PC-3 (cell line): Measurements from ENCODE around the gene CELA3B. TPM values are rescaled to one million over a fixed set of nuclear protein-coding genes. Genes with fewer than 3 reads are reported as not detected.

Source experiments
- ATAC-seq: fragments of 200-7000 bp; cut with Tn5 transposase; 2 replicates; pipeline ENCODE4 v1.9.1; 2020; ENCODE audit warnings: mild to moderate bottlenecking, moderate library complexity
- BruUV-seq: library from RNA; stranded (reverse); fragments of 400-500 nt; replicated peaks from 2 replicates; lab custom pipeline; 2021; lab: Mats Ljungman, UMichigan
- CTCF ChIA-PET: fragments of 300-600 bp; sonication (Branson Sonifier 250); formaldehyde crosslinking; loops from one replicate; lab custom pipeline; 2022; ENCODE audit warnings: antibody characterized with exemption; lab: Charles Lee
- POLR2A ChIA-PET: fragments of 300-600 bp; sonication (Branson Sonifier 250); formaldehyde crosslinking; loops from one replicate; lab custom pipeline; 2022; ENCODE audit warnings: antibody characterized with exemption; ENCODE audit not compliant: unreplicated experiment; lab: Charles Lee
- DNase-seq: peaks from one replicate; pipeline ENCODE4 v3.0.0-alpha.2; 2015
- H2AFZ ChIP-seq: fragments of 300-600 bp; sonication (generic); 2 replicates; pipeline ENCODE4 v1.6.0; 2016; ENCODE audit warnings: antibody characterized with exemption, low read length
- H3F3A ChIP-seq: fragments of 300-600 bp; sonication (generic); one replicate; pipeline ENCODE4 v1.6.0; 2017; ENCODE audit warnings: antibody characterized with exemption, low read length, control low read depth, mild to moderate bottlenecking; ENCODE audit not compliant: unreplicated experiment
- H3K27ac ChIP-seq: fragments of 300-600 bp; sonication (generic); 2 replicates; pipeline ENCODE4 v1.5.1; 2016; ENCODE audit warnings: mild to moderate bottlenecking, low read length
- H3K27me3 ChIP-seq: fragments of 300-600 bp; sonication (generic); 2 replicates; pipeline ENCODE4 v1.6.1; 2016; ENCODE audit warnings: low read length, mixed read lengths
- H3K36me3 ChIP-seq: fragments of 300-600 bp; sonication (generic); 2 replicates; pipeline ENCODE4 v1.6.1; 2016; ENCODE audit warnings: low read depth, mixed run types, low read length, mixed read lengths
- H3K4me1 ChIP-seq: fragments of 300-600 bp; sonication (generic); 2 replicates; pipeline ENCODE4 v1.5.1; 2016; ENCODE audit warnings: low read length; ENCODE audit not compliant: insufficient read depth
- H3K4me2 ChIP-seq: fragments of 300-600 bp; sonication (generic); 2 replicates; pipeline ENCODE4 v1.6.0; 2016; ENCODE audit warnings: low read length
- H3K4me3 ChIP-seq: fragments of 300-600 bp; sonication (generic); 2 replicates; pipeline ENCODE4 v1.5.1; 2016; ENCODE audit warnings: mild to moderate bottlenecking, low read length, mixed read lengths
- H3K79me2 ChIP-seq: fragments of 300-600 bp; sonication (generic); 2 replicates; pipeline ENCODE4 v1.6.1; 2017; ENCODE audit warnings: low read length, mixed read lengths
- H3K9ac ChIP-seq: fragments of 300-600 bp; sonication (generic); 2 replicates; pipeline ENCODE4 v1.6.0; 2016; ENCODE audit warnings: mild to moderate bottlenecking, low read length
- H3K9me2 ChIP-seq: fragments of 300-600 bp; sonication (generic); replicated peaks from 2 replicates; pipeline ENCODE4 v1.6.1; 2016; ENCODE audit warnings: mixed run types, low read length, mixed read lengths
- H3K9me3 ChIP-seq: fragments of 300-600 bp; sonication (generic); 2 replicates; pipeline ENCODE4 v1.6.1; 2016; ENCODE audit warnings: low read length, mixed read lengths
- H4K20me1 ChIP-seq: fragments of 300-600 bp; sonication (generic); 2 replicates; pipeline ENCODE4 v1.6.1; 2016; ENCODE audit warnings: low read length, mixed read lengths
- CTCF ChIP-seq: fragments of 300-600 bp; sonication (generic); conservative IDR thresholded peaks from 2 replicates; pipeline ENCODE4 v1.5.1; 2017; ENCODE audit warnings: antibody characterized with exemption, low read depth, mild to moderate bottlenecking, low read length
- EZH2 ChIP-seq: fragments of 300-600 bp; sonication (generic); IDR thresholded peaks from one replicate; pipeline ENCODE4 v1.6.1; 2017; ENCODE audit warnings: antibody characterized with exemption, mild to moderate bottlenecking, low read length; ENCODE audit not compliant: unreplicated experiment
- EZH2phosphoT487 ChIP-seq: fragments of 300-600 bp; sonication (generic); IDR thresholded peaks from 2 replicates; pipeline ENCODE4 v1.6.1; 2018; ENCODE audit warnings: mild to moderate bottlenecking, antibody characterized with exemption, low read length, borderline replicate concordance
- intact Hi-C: fragments of 100-400 bp; cut with micrococcal nuclease; formaldehyde crosslinking; loops from 2 replicates; pipeline ENCODE4 v1.9.0; 2023
- total RNA-seq: library from RNA; depleted of rRNA; stranded (reverse); fragments of >200 nt; gene quantifications from 2 replicates; pipeline ENCODE4 v1.2.3, GENCODE V29; 2014

The CELA3B gene
- total RNA-seq, 1 experiment from 2014 or later, result not detected

GRCh38 chr1:21930629-21931170 is 46.1 kb upstream of the CELA3B start:
- BruUV-seq, result no TSS peak
- no peaks in the 10 kb centered on the region for H4K20me1 ChIP-seq
- no peak overlapping the region for H2AFZ ChIP-seq
- intact Hi-C loops, result loop anchor here (10.0 kb wide), 1 partner anchor 146 kb away; the partner anchor contains the start of gene USP48
- H3K4me3 ChIP-seq, result no peak overlapping the region
- H3K9ac ChIP-seq, result no peak overlapping the region
- TF ChIP-seq CTCF (no peak), EZH2phosphoT487 (no peak), EZH2 (no peak)
- no peaks in the 10 kb centered on the region for H3F3A ChIP-seq
- POLR2A ChIA-PET, result no interaction called here
- H3K79me2 ChIP-seq, result peaks cover 81% of the 10 kb centered on the region
- H3K27ac ChIP-seq, result peak overlapping the region; percentile 33; the same call in 1 of the 2 replicates
- no peaks in the 10 kb centered on the region for H3K27me3 ChIP-seq
- H3K9me2 ChIP-seq, result no peaks in the 10 kb centered on the region
- H3K36me3 ChIP-seq, result no peaks in the 10 kb centered on the region
- DNase-seq (no peak), ATAC-seq (no peak)
- H3K4me1 ChIP-seq, result peaks cover 39% of the 10 kb centered on the region
- no peaks in the 10 kb centered on the region for H3K9me3 ChIP-seq
- CTCF ChIA-PET, result no interaction called here
- peak overlapping the region; percentile 53; the same call in 1 of the 2 replicates for H3K4me2 ChIP-seq

- peak; percentile 58 for DNase-seq
- Histone ChIP-seq H2AFZ (no peak overlapping the region), H3K79me2 (peaks cover 89% of the 10 kb centered on the region), H3K9me3 (no peaks in the 10 kb centered on the region), H3K36me3 (no peaks in the 10 kb centered on the region), H3K27me3 (no peaks in the 10 kb centered on the region), H3K4me3 (no peak overlapping the region), H3K4me1 (peaks cover 46% of the 10 kb centered on the region), H3K9ac (no peak overlapping the region), H3K9me2 (no peaks in the 10 kb centered on the region), H4K20me1 (no peaks in the 10 kb centered on the region), H3K4me2 (peak overlapping the region; percentile 53; the same call in 1 of the 2 replicates), H3K27ac (peak overlapping the region; percentile 57), H3F3A (no peaks in the 10 kb centered on the region)
- BruUV-seq, result no TSS peak
- CTCF ChIA-PET, result no interaction called here
- no peak for TF ChIP-seq EZH2phosphoT487
- POLR2A ChIA-PET, result no interaction called here
- intact Hi-C loops, result loop anchor here (10.0 kb wide), 1 partner anchor 147 kb away; the partner anchor contains the start of gene USP48
- peak; percentile 32 for ATAC-seq
These were observed 45.4 kb upstream of the CELA3B start for GRCh38 chr1:21931171-21932093.

- Histone ChIP-seq H2AFZ (no peak overlapping the region), H3F3A (no peaks in the 10 kb centered on the region), H3K4me1 (peaks cover 46% of the 10 kb centered on the region), H3K9ac (no peak overlapping the region), H3K27me3 (no peaks in the 10 kb centered on the region), H3K79me2 (peaks cover 88% of the 10 kb centered on the region), H3K27ac (no peak overlapping the region), H3K9me2 (no peaks in the 10 kb centered on the region), H4K20me1 (no peaks in the 10 kb centered on the region), H3K4me3 (no peak overlapping the region), H3K36me3 (no peaks in the 10 kb centered on the region), H3K9me3 (no peaks in the 10 kb centered on the region), H3K4me2 (peak overlapping the region; percentile 53; the same call in 1 of the 2 replicates)
- POLR2A ChIA-PET, result no interaction called here
- TF ChIP-seq EZH2 (no peak), CTCF (no peak), EZH2phosphoT487 (no peak)
- CTCF ChIA-PET, result no interaction called here
- DNase-seq, result no peak
- intact Hi-C loops, result loop anchor here (10.0 kb wide), 1 partner anchor 147 kb away; the partner anchor contains the start of gene USP48
- BruUV-seq, result no TSS peak
- ATAC-seq, result no peak
These were observed 44.7 kb upstream of the CELA3B start for GRCh38 chr1:21932127-21932526.
